H1 (cell line): ENCODE data around the gene MTARC1. TPM values are rescaled to one million over a fixed set of nuclear protein-coding genes. Genes with fewer than 3 reads are reported as not detected.

ENCODE experiments used
- CTCF ChIA-PET: fragments of 300-600 bp; sonication (Branson Sonifier 250); formaldehyde crosslinking; loops from one replicate; lab custom pipeline; 2021; ENCODE audit not compliant: partially characterized antibody; lab: Charles Lee
- POLR2A ChIA-PET: fragments of 300-600 bp; sonication (Branson Sonifier 250); formaldehyde crosslinking; loops from one replicate; lab custom pipeline; 2021; ENCODE audit warnings: inconsistent platforms; ENCODE audit not compliant: partially characterized antibody; lab: Charles Lee
- DNase-seq, 2 experiments: peaks; one replicate each; pipeline versions ENCODE4 v3.0.0 to v3.0.0-alpha.2; 2010 to 2022; ENCODE audit warnings: low spot score in 2 of 2, low read depth in 1 of 2, mixed read lengths in 1 of 2
- FAIRE-seq: peaks from 2 replicates; lab custom pipeline; 2011; peaks lifted over from hg19 to GRCh38; lab: Jason Lieb, UNC
- H2AFZ ChIP-seq: 2 replicates; pipeline ENCODE4 v1.8.1; 2012; ENCODE audit warnings: low read length, inconsistent platforms
- H2AK5ac ChIP-seq: 2 replicates; pipeline ENCODE4 v1.6.1; 2013; ENCODE audit warnings: low read depth, low read length
- H2BK120ac ChIP-seq: replicated peaks from 2 replicates; pipeline ENCODE3; 2013; ENCODE audit warnings: low read depth, low read length, inconsistent platforms
- H2BK12ac ChIP-seq: 2 replicates; pipeline ENCODE4 v1.6.1; 2013; ENCODE audit warnings: low read depth, low read length
- H2BK15ac ChIP-seq: 2 replicates; pipeline ENCODE4 v1.6.1; 2013; ENCODE audit warnings: low read length
- H2BK20ac ChIP-seq: 2 replicates; pipeline ENCODE4 v1.6.1; 2013; ENCODE audit warnings: low read length
- H2BK5ac ChIP-seq: 2 replicates; pipeline ENCODE4 v1.6.1; 2013; ENCODE audit warnings: low read depth, low read length
- H3K14ac ChIP-seq: 2 replicates; pipeline ENCODE4 v1.6.1; 2013; ENCODE audit warnings: inconsistent platforms; ENCODE audit not compliant: insufficient read length
- H3K18ac ChIP-seq: 2 replicates; pipeline ENCODE4 v1.6.1; 2013; ENCODE audit warnings: low read length; ENCODE audit errors: extremely low read depth
- H3K23ac ChIP-seq: 2 replicates; pipeline ENCODE4 v1.6.1; 2013; ENCODE audit warnings: inconsistent platforms; ENCODE audit not compliant: insufficient read length
- H3K23me2 ChIP-seq: 2 replicates; pipeline ENCODE4 v1.6.1; 2013; ENCODE audit warnings: low read depth, low read length
- H3K27ac ChIP-seq: 2 replicates; pipeline ENCODE4 v1.6.1; 2011; ENCODE audit warnings: low read depth, low read length, inconsistent platforms
- H3K27me3 ChIP-seq, 4 experiments: replicated peaks in 1 of 4; 1 replicate in 1 of 4; 2 replicates in 3 of 4; pipeline versions ENCODE4 v1.6.1 to v1.8.1; 2011 to 2013; ENCODE audit warnings: low read length in 3 of 4, mild to moderate bottlenecking in 3 of 4, inconsistent platforms in 2 of 4, mixed read lengths in 2 of 4, moderate library complexity in 1 of 4; ENCODE audit not compliant: control insufficient read depth in 3 of 4, insufficient read depth in 3 of 4; ENCODE audit errors: extremely low read depth in 1 of 4
- H3K36me3 ChIP-seq, 4 experiments: 2 replicates each; pipeline versions ENCODE4 v1.6.1 to v1.8.1; 2011 to 2013; ENCODE audit warnings: mild to moderate bottlenecking in 4 of 4, low read length in 3 of 4, moderate library complexity in 2 of 4, control low read depth in 1 of 4, inconsistent platforms in 1 of 4; ENCODE audit not compliant: insufficient read depth in 4 of 4, control insufficient read depth in 2 of 4
- H3K4ac ChIP-seq: replicated peaks from 2 replicates; pipeline ENCODE3; 2013; ENCODE audit warnings: low read length, low read depth, mixed read lengths, inconsistent platforms; ENCODE audit not compliant: insufficient read length
- H3K4me1 ChIP-seq, 4 experiments: replicated peaks in 1 of 4; 1 replicate in 1 of 4; 2 replicates in 3 of 4; pipeline versions ENCODE4 v1.6.1 to v1.8.1; 2011 to 2013; ENCODE audit warnings: low read length in 3 of 4, inconsistent platforms in 2 of 4, mixed read lengths in 1 of 4; ENCODE audit not compliant: insufficient read depth in 4 of 4, control insufficient read depth in 3 of 4
- H3K4me2 ChIP-seq, 2 experiments: 2 replicates each; pipeline versions ENCODE4 v1.6.1 to v1.8.1; 2011 to 2013; ENCODE audit warnings: low read depth in 2 of 2, low read length in 2 of 2, control low read depth in 1 of 2, inconsistent platforms in 1 of 2, mild to moderate bottlenecking in 1 of 2; ENCODE audit not compliant: insufficient read depth in 1 of 2
- H3K4me3 ChIP-seq, 4 experiments: fragments of 200-600, 300-600 bp in 1 of 4; sonication (generic), shearing (Covaris generic), sonication (Bioruptor Twin) in 1 of 4; 2 replicates each; pipeline versions ENCODE4 v1.5.1 to v1.8.1; 2011 to 2016; ENCODE audit warnings: low read length in 4 of 4, low read depth in 3 of 4, control low read depth in 2 of 4, inconsistent platforms in 2 of 4, mild to moderate bottlenecking in 2 of 4, mixed read lengths in 1 of 4, moderate library complexity in 1 of 4; ENCODE audit not compliant: insufficient read depth in 2 of 4; ENCODE audit errors: extremely low read depth in 1 of 4
- H3K56ac ChIP-seq: replicated peaks from 2 replicates; pipeline ENCODE3; 2013; ENCODE audit warnings: low read depth, mild to moderate bottlenecking, mixed read lengths, low read length, inconsistent platforms; ENCODE audit not compliant: insufficient read length
- H3K79me1 ChIP-seq: 2 replicates; pipeline ENCODE4 v1.6.1; 2013; ENCODE audit warnings: low read depth, low read length, control low read depth
- H3K79me2 ChIP-seq, 2 experiments: 2 replicates each; pipeline versions ENCODE4 v1.6.1 to v1.8.1; 2012 to 2013; ENCODE audit warnings: low read length in 2 of 2, mild to moderate bottlenecking in 2 of 2, inconsistent platforms in 1 of 2; ENCODE audit not compliant: insufficient read depth in 2 of 2, control insufficient read depth in 1 of 2
- H3K9ac ChIP-seq, 4 experiments: replicated peaks in 1 of 4; 1 replicate in 1 of 4; 2 replicates in 3 of 4; pipeline versions ENCODE4 v1.6.1 to v1.8.1; 2011 to 2013; ENCODE audit warnings: low read depth in 3 of 4, low read length in 3 of 4, control low read depth in 2 of 4, mild to moderate bottlenecking in 2 of 4, moderate library complexity in 2 of 4, inconsistent platforms in 1 of 4; ENCODE audit errors: extremely low read depth in 1 of 4
- H3K9me3 ChIP-seq, 2 experiments: 2 replicates each; pipeline versions ENCODE4 v1.6.1 to v1.8.1; 2012 to 2013; ENCODE audit warnings: mild to moderate bottlenecking in 2 of 2, moderate library complexity in 2 of 2, control low read depth in 1 of 2, inconsistent platforms in 1 of 2, low read depth in 1 of 2, low read length in 1 of 2, mixed read lengths in 1 of 2; ENCODE audit not compliant: insufficient read depth in 2 of 2
- H4K20me1 ChIP-seq, 2 experiments: replicated peaks in 1 of 2; 2 replicates each; pipeline versions ENCODE3 to v1.8.1; 2011 to 2013; ENCODE audit warnings: inconsistent platforms in 2 of 2, low read length in 2 of 2, mild to moderate bottlenecking in 1 of 2; ENCODE audit not compliant: insufficient read depth in 2 of 2, control insufficient read depth in 1 of 2
- H4K5ac ChIP-seq: 2 replicates; pipeline ENCODE4 v1.6.1; 2013; ENCODE audit warnings: low read length, low read depth, mixed read lengths, inconsistent platforms; ENCODE audit not compliant: insufficient read length
- H4K8ac ChIP-seq: 2 replicates; pipeline ENCODE4 v1.8.0; 2013; ENCODE audit warnings: mild to moderate bottlenecking, moderate library complexity, low read length, inconsistent platforms; ENCODE audit not compliant: insufficient read depth; ENCODE audit errors: extremely low read depth
- H4K91ac ChIP-seq: replicated peaks from 2 replicates; pipeline ENCODE3; 2013; ENCODE audit warnings: low read length, mixed read lengths, inconsistent platforms; ENCODE audit not compliant: insufficient read length
- ASH2L ChIP-seq: fragments of 200-600, 300-600 bp; sonication (generic); IDR thresholded peaks from one replicate; pipeline ENCODE4 v1.7.1; 2017; ENCODE audit warnings: low read length
- CHD2 ChIP-seq: IDR thresholded peaks from 2 replicates; pipeline ENCODE4 v1.6.1; 2012; ENCODE audit warnings: low read length, improper control_type of control experiment
- CTBP2 ChIP-seq: IDR thresholded peaks from 2 replicates; pipeline ENCODE4 v1.7.0; 2011; ENCODE audit warnings: borderline replicate concordance, mild to moderate bottlenecking, moderate library complexity, mixed read lengths, low read length; ENCODE audit not compliant: insufficient read depth, insufficient read length
- FOSL1 ChIP-seq: IDR thresholded peaks from 2 replicates; pipeline ENCODE4 v1.6.1; 2011; ENCODE audit warnings: mild to moderate bottlenecking, low read depth, low read length, moderate library complexity; ENCODE audit not compliant: insufficient read depth
- GTF2F1 ChIP-seq: IDR thresholded peaks from 2 replicates; pipeline ENCODE4 v1.6.1; 2012; ENCODE audit warnings: low read depth, low read length, improper control_type of control experiment, borderline replicate concordance
- KDM5A ChIP-seq: fragments of 200-600 bp; IDR thresholded peaks from 2 replicates; pipeline ENCODE4 v1.7.1; 2012; ENCODE audit warnings: mild to moderate bottlenecking, low read length, inconsistent platforms, mixed read lengths
- NANOG ChIP-seq: IDR thresholded peaks from 2 replicates; pipeline ENCODE4 v1.6.1; 2011; ENCODE audit warnings: low read length, low read depth, mild to moderate bottlenecking, inconsistent platforms; ENCODE audit not compliant: insufficient read depth, poor library complexity, severe bottlenecking
- PHF8 ChIP-seq: fragments of 200-600 bp; sonication (generic); conservative IDR thresholded peaks from 2 replicates; pipeline ENCODE4 v1.7.1; 2012; ENCODE audit warnings: low read depth, mild to moderate bottlenecking, inconsistent platforms, low read length, moderate library complexity
- RXRA ChIP-seq: IDR thresholded peaks from 2 replicates; pipeline ENCODE4 v1.6.1; 2011; ENCODE audit warnings: low read depth, mild to moderate bottlenecking, low read length, moderate library complexity; ENCODE audit not compliant: insufficient read depth
- SAP30 ChIP-seq: fragments of 300-600 bp; sonication (generic); IDR thresholded peaks from 2 replicates; pipeline ENCODE4 v1.7.1; 2012; ENCODE audit warnings: low read length, moderate library complexity, mild to moderate bottlenecking, inconsistent platforms; ENCODE audit not compliant: insufficient read depth, insufficient replicate concordance
- SP2 ChIP-seq: IDR thresholded peaks from 2 replicates; pipeline ENCODE4 v1.6.1; 2012; ENCODE audit warnings: mild to moderate bottlenecking, low read length, inconsistent platforms
- SUZ12 ChIP-seq: fragments of 200-600 bp; sonication (generic); IDR thresholded peaks from 2 replicates; pipeline ENCODE4 v1.6.1; 2012; ENCODE audit warnings: mild to moderate bottlenecking, inconsistent platforms, low read length, moderate library complexity, mixed read lengths
- TCF12 ChIP-seq: IDR thresholded peaks from 2 replicates; pipeline ENCODE4 v1.6.1; 2011; ENCODE audit warnings: low read depth, mild to moderate bottlenecking, low read length
- TEAD4 ChIP-seq: IDR thresholded peaks from 2 replicates; pipeline ENCODE4 v1.6.1; 2012; ENCODE audit warnings: low read depth, low read length, inconsistent platforms, mixed read lengths
- ZNF274 ChIP-seq: IDR thresholded peaks from 2 replicates; pipeline ENCODE4 v1.7.0; 2012; ENCODE audit warnings: low read length, borderline replicate concordance; ENCODE audit errors: extremely low read depth
- WGBS, 2 experiments: shearing (Covaris generic) in 1 of 2; methylation state at CpG; one replicate each; pipeline versions ENCODE4 v1.1.6 to v1.1.7; 2013 to 2015; ENCODE audit warnings: low lambda C conversion rate in 2 of 2, mixed read lengths in 2 of 2, inconsistent platforms in 1 of 2, low coverage in 1 of 2, missing lambda C conversion rate in 1 of 2; ENCODE audit not compliant: insufficient replicate concordance in 2 of 2, insufficient coverage in 1 of 2, insufficient read length in 1 of 2; ENCODE audit errors: extremely low coverage in 1 of 2, missing lambda C conversion rate in 1 of 2; 5-methylcytosine and 5-hydroxymethylcytosine counted together
- polyA plus RNA-seq, 7 experiments: library from polyadenylated mRNA; depleted of rRNA in 3 of 7; stranded (reverse) in 5 of 7; unstranded in 2 of 7; fragments of >200 nt in 5 of 7; fragments of 200-250 nt in 2 of 7; gene quantifications; 1 replicate in 5 of 7; 2 replicates in 1 of 7; 4 replicates in 1 of 7; pipeline versions ENCODE4 v1.2.1 to v1.2.3, GENCODE V29; 2011 to 2013; ENCODE audit warnings: missing spikeins in 2 of 7, mixed read lengths in 2 of 7
- total RNA-seq: library from RNA; stranded (reverse); fragmentation: NEBNext Ultra II Directional; extraction: Animal tissue kit (Norgen Biotek cat#: 25700); gene quantifications from 2 replicates; pipeline ENCODE4 v1.2.1, GENCODE V29; 2021

The MTARC1 gene
- total and polyA plus RNA-seq, 2 of the 8 experiments (the other 6 are each of a cell fraction or from before 2014, with no cell fraction given): 17.2 to 46.2 TPM

DNA sequence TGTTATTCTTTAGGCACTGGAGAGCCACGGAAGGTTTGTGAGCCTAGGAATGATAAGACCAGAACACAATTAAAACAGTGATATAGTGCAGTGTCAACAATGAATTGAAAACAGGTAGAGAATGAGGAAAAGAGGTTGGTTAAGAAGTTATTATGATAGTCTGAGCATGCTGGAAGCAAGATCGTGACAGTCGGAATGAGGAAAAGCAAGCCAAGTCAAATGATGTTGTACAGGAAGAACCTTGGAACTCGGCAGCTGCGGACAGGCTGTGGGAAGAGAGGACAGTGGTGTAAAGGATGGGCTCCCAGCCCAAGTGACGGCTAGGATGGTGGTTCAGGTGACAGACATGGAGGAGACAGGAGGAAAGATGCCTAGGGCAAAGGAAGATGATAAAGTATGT, 25.6 kb downstream of the MTARC1 start:
- Histone ChIP-seq H3K79me2 (no peaks in the 10 kb centered on the region), H3K4me2 (no peak overlapping the region)
- POLR2A ChIA-PET: no interaction called here
- TF ChIP-seq NANOG (no peak), SUZ12 (no peak), CHD2 (no peak), ASH2L (no peak), TEAD4 (no peak), PHF8 (no peak), FOSL1 (no peak), SAP30 (no peak), SP2 (no peak), GTF2F1 (no peak), CTBP2 (no peak), KDM5A (no peak), TCF12 (no peak), ZNF274 (no peak), RXRA (no peak)

More for the DNA sequence above, 25.6 kb downstream of the MTARC1 start:
- no peak overlapping the region for H4K5ac ChIP-seq
- no peak overlapping the region for H3K4me3 ChIP-seq
- H3K23ac ChIP-seq: no peak overlapping the region
- no peak overlapping the region for H3K14ac ChIP-seq
- H3K79me1 ChIP-seq: no peaks in the 10 kb centered on the region
- H3K56ac ChIP-seq: no peak overlapping the region
- H3K23me2 ChIP-seq: no peaks in the 10 kb centered on the region
- no peak overlapping the region for H2BK15ac ChIP-seq
- no peak for FAIRE-seq
- no peak overlapping the region for H2BK20ac ChIP-seq
- H4K8ac ChIP-seq: no peak overlapping the region
- peaks cover 0 to 3% of the 10 kb centered on the region in 2 experiments for H4K20me1 ChIP-seq
- H3K36me3 ChIP-seq: peaks cover 0 to 15% (median 10%) of the 10 kb centered on the region in 4 experiments; a peak in 4 of 8 replicates
- no peak for DNase-seq
- H2AFZ ChIP-seq: no peak overlapping the region
- peaks cover 0 to 6% (median under 1%) of the 10 kb centered on the region in 4 experiments; a peak in 2 of 7 replicates for H3K4me1 ChIP-seq
- no peak overlapping the region for H3K27ac ChIP-seq
- H2AK5ac ChIP-seq: no peak overlapping the region
- 59% methylated on average over 6 of the region's 6 CpGs; no CpG with 5 or more reads in 1 of the 2 experiments for WGBS, 2 experiments
- H4K91ac ChIP-seq: no peak overlapping the region
- H2BK120ac ChIP-seq: no peak overlapping the region
- no peak overlapping the region for H2BK12ac ChIP-seq
- H2BK5ac ChIP-seq: no peak overlapping the region
- H3K9ac ChIP-seq: no peak overlapping the region
- no peaks in the 10 kb centered on the region for H3K9me3 ChIP-seq
- CTCF ChIA-PET: interaction anchor here (0.8 to 2.8 kb wide), 16 partner anchors 9 to 531 kb away, joined by 3 to 21 read pairs (median 4); partner anchors contain the start of gene HLX
- no peak overlapping the region for H3K4ac ChIP-seq
- H3K27me3 ChIP-seq: no peaks in the 10 kb centered on the region
- H3K18ac ChIP-seq: no peak overlapping the region
